ENCODE results near the gene CDSN. TPM values are rescaled to one million over a fixed set of nuclear protein-coding genes. Genes with fewer than 3 reads are reported as not detected.

CDSN gene
- total RNA-seq, 1 experiment from 2014 or later: 0.12 TPM

- no peaks in the 10 kb centered on the region for H3K27me3 ChIP-seq (ENCODE audit: insufficient read depth, low read length)
- ATAC-seq: no peak
- no peaks in the 10 kb centered on the region for H4K20me1 ChIP-seq (ENCODE audit: insufficient read depth)
- no peaks in the 10 kb centered on the region for H3K79me2 ChIP-seq (ENCODE audit: insufficient read depth, low read length)
- no peak overlapping the region for H3K4me2 ChIP-seq (ENCODE audit: low read length)
- no peaks in the 10 kb centered on the region for H3K36me3 ChIP-seq (ENCODE audit: control insufficient read depth in 1 of 2, insufficient read depth in 2 of 2, low read length in 2 of 2)
- intact Hi-C loops (cut with micrococcal nuclease): no loop called here
- H3K9me3 ChIP-seq (ENCODE audit: control insufficient read depth in 1 of 2, insufficient read depth in 1 of 2, low read depth in 1 of 2, low read length in 2 of 2): no peaks in the 10 kb centered on the region
- H3K4me3 ChIP-seq (replicated peaks in 1 of 2; ENCODE audit: low read depth in 1 of 2, low read length in 2 of 2): no peak overlapping the region
- peaks cover 4 to 7% of the 10 kb centered on the region in 2 experiments; a peak in 3 of 4 replicates for H3K4me1 ChIP-seq (ENCODE audit: control insufficient read depth in 1 of 2, insufficient read depth in 2 of 2, low read length in 2 of 2)
- no peak overlapping the region for H3K27ac ChIP-seq (ENCODE audit: low read depth, low read length)
- ChIA-PET CTCF (no interaction called here), POLR2A (no interaction called here), RAD21 (ENCODE audit: low non-redundant PET in 1 of 2, low total read pairs in 2 of 2, uncharacterized antibody in 2 of 2, unreplicated experiment in 2 of 2) (no interaction called here)
- no peaks in the 10 kb centered on the region for H3K9me2 ChIP-seq (ENCODE audit: insufficient read depth)
- H3K9ac ChIP-seq (ENCODE audit: low read length): no peak overlapping the region
- BruUV-seq (replicated peaks): no TSS peak
- DNase-seq (ENCODE audit: low read depth, low spot score): no peak
- TF ChIP-seq ZBTB33 (IDR thresholded peaks at IDR 0.05; ENCODE audit: extremely low read depth, insufficient replicate concordance, low read length): no peak
- TF ChIP-seq CEBPB (IDR thresholded peaks at IDR 0.05; ENCODE audit: low read depth): no peak
- TF ChIP-seq MAX (IDR thresholded peaks at IDR 0.05): no peak
- TF ChIP-seq EZH2phosphoT487 (IDR thresholded peaks at IDR 0.05; ENCODE audit: borderline replicate concordance): no peak
- no peak for TF ChIP-seq FOSL1 (IDR thresholded peaks at IDR 0.05; ENCODE audit: low read depth)
- no peak for TF ChIP-seq ATF3 (IDR thresholded peaks at IDR 0.05)
- no peak for TF ChIP-seq JUND (IDR thresholded peaks at IDR 0.05)
- TF ChIP-seq ELF1 (IDR thresholded peaks at IDR 0.05; ENCODE audit: borderline replicate concordance, low read depth): no peak
- TF ChIP-seq CTCF (IDR thresholded peaks at IDR 0.05 in 2 of 3, conservative IDR thresholded peaks at IDR 0.05 in 1 of 3; ENCODE audit: borderline replicate concordance in 1 of 3, insufficient read depth in 1 of 3, low read depth in 2 of 3, low read length in 2 of 3): no peak
- TF ChIP-seq RAD21 (IDR thresholded peaks at IDR 0.05; ENCODE audit: low read depth): no peak
- TF ChIP-seq EZH2 (IDR thresholded peaks at IDR 0.05): no peak
- no peak for TF ChIP-seq POLR2AphosphoS5 (IDR thresholded peaks at IDR 0.05; ENCODE audit: low read depth, low read length)
- no peak for TF ChIP-seq ZNF274 (IDR thresholded peaks at IDR 0.05; ENCODE audit: low read depth, low read length)
- TF ChIP-seq CBX3 (IDR thresholded peaks at IDR 0.05; ENCODE audit: low read depth): no peak
- TF ChIP-seq EGR1 (IDR thresholded peaks at IDR 0.05; ENCODE audit: low read depth): no peak
- no peak for TF ChIP-seq REST (IDR thresholded peaks at IDR 0.05; ENCODE audit: low read depth)
- no peak for TF ChIP-seq POLR2A (IDR thresholded peaks at IDR 0.05; ENCODE audit: borderline replicate concordance, extremely low read depth, insufficient read depth, insufficient read length)
- H2AFZ ChIP-seq (ENCODE audit: low read depth, low read length, poor library complexity, severe bottlenecking): no peak overlapping the region
These were observed 54.7 kb downstream of the CDSN start for GRCh38 chr6:31065556-31065955.
